Aorta (tissue), 5 donors: ENCODE results near the gene BRAP. TPM values are rescaled to one million over a fixed set of nuclear protein-coding genes. Genes with fewer than 3 reads are reported as not detected.

Source experiments
- ATAC-seq: fragments of 200-7000 bp; cut with Tn5 transposase; one replicate; pipeline ENCODE4 v1.9.1; 2022; ENCODE audit warnings: moderate library complexity; ENCODE audit not compliant: low FRiP score
- DNase-seq, 2 donors: peaks; one replicate each; pipeline ENCODE4 v3.0.0-alpha.2; 2020
- H3K27ac ChIP-seq, 2 donors: one replicate each; pipeline ENCODE4 v1.5.1; 2013; ENCODE audit warnings: low read length in 2 of 2, mild to moderate bottlenecking in 2 of 2, moderate library complexity in 2 of 2, control low read depth in 1 of 2, inconsistent platforms in 1 of 2, low read depth in 1 of 2
- H3K27me3 ChIP-seq, 2 donors: one replicate each; pipeline ENCODE4 v1.6.1; 2013; ENCODE audit warnings: control low read depth in 1 of 2, low read length in 1 of 2, mild to moderate bottlenecking in 1 of 2, moderate library complexity in 1 of 2; ENCODE audit not compliant: insufficient read depth in 2 of 2, control insufficient read depth in 1 of 2
- H3K36me3 ChIP-seq, 2 donors: one replicate each; pipeline ENCODE4 v1.6.1; 2013; ENCODE audit warnings: control low read depth in 1 of 2, low read length in 1 of 2, mild to moderate bottlenecking in 1 of 2; ENCODE audit not compliant: insufficient read depth in 2 of 2, control insufficient read depth in 1 of 2
- H3K4me1 ChIP-seq, 2 donors: one replicate each; pipeline ENCODE4 v1.6.1; 2013; ENCODE audit warnings: low read length in 2 of 2, control low read depth in 1 of 2, mild to moderate bottlenecking in 1 of 2, moderate library complexity in 1 of 2; ENCODE audit not compliant: insufficient read depth in 2 of 2, control insufficient read depth in 1 of 2
- H3K4me3 ChIP-seq, 2 donors: one replicate each; pipeline ENCODE4 v1.5.1; 2013; ENCODE audit warnings: low read length in 2 of 2, control low read depth in 1 of 2, mild to moderate bottlenecking in 1 of 2
- H3K9me3 ChIP-seq: one replicate; pipeline ENCODE4 v1.6.1; 2013; ENCODE audit warnings: mild to moderate bottlenecking, low read length; ENCODE audit not compliant: control insufficient read depth
- WGBS, 2 donors: extraction: QIAGEN DNeasy Blood & Tissue Kit; methylation state at CpG; one replicate each; pipeline ENCODE4 v1.1.7; 2013; 5-methylcytosine and 5-hydroxymethylcytosine counted together
- intact Hi-C, 2 donors: fragments of 100-400 bp; cut with DNase I; formaldehyde crosslinking; loops; one replicate each; pipeline versions ENCODE4 v1.14.2 to v1.15.0; 2022
- polyA plus RNA-seq, 2 donors: library from polyadenylated mRNA; stranded (reverse); fragments of 200-250 nt; gene quantifications; one replicate each; pipeline ENCODE4 v1.2.3, GENCODE V29; 2013
- total RNA-seq, 2 donors: library from RNA; stranded (reverse); fragmentation: NEBNext Ultra II Directional; extraction: Animal tissue kit (Norgen Biotek cat#: 25700); gene quantifications; one replicate each; pipeline ENCODE4 v1.2.1, GENCODE V29; 2021
- donor health status: healthy with polysubstance abuse.
- donor health status: Bipolar disorder and iron deficiency.
- donor health status: DM: no; HTN: no; CAD: no.
- donor health status: DM: no; HTN: no; CAD: no.
- donor health status: DM: yes; HTN: yes; CAD: no.

Gene BRAP
- total and polyA plus RNA-seq, 4 donors, result 4.9 to 18.0 (median 12.9) TPM

GRCh38 chr12:111715279-111715678 lies 29.5 kb upstream of the BRAP start:
- H3K4me3 ChIP-seq, result no peak overlapping the region
- H3K36me3 ChIP-seq, result peaks cover 0 to 4% of the 10 kb centered on the region in 2 donors
- DNase-seq (no peak), ATAC-seq (no peak)
- no peaks in the 10 kb centered on the region for H3K9me3 ChIP-seq
- H3K27me3 ChIP-seq, result no peaks in the 10 kb centered on the region
- WGBS, 2 donors, result 66 to 73% methylated on average over 4 of the region's 4 CpGs
- no peaks in the 10 kb centered on the region for H3K4me1 ChIP-seq
- no peak overlapping the region for H3K27ac ChIP-seq
- intact Hi-C loops, result no loop called here

GRCh38 chr12:111706145-111706544 lies 20.4 kb upstream of the BRAP start:
- Histone ChIP-seq H3K36me3 (peaks cover 5 to 10% of the 10 kb centered on the region in 2 donors), H3K27me3 (no peaks in the 10 kb centered on the region), H3K4me1 (no peaks in the 10 kb centered on the region), H3K9me3 (no peaks in the 10 kb centered on the region), H3K4me3 (no peak overlapping the region), H3K27ac (no peak overlapping the region)
- no peak for ATAC-seq
- intact Hi-C loops, result no loop called here
- WGBS, 2 donors, result 85 to 86% methylated on average over 6 of the region's 6 CpGs
- no peak for DNase-seq

DNA sequence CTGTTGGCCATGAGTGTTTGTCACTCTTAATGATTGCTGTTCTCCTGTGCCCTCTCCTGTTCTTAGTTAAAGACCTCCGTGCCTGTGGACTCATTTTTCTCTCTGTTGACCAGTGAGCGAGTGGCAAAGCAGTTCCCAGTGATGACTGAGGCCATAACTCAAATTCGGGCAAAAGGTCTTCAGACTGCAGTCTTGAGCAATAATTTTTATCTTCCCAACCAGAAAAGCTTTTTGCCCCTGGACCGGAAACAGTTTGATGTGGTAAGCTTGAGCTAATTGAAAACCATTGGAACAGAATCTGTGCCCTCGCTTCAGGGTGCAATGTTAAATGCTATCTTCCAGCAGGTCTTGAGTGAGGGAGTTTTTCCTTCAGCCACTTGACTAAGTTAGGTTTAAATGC lies 19.9 kb upstream of the BRAP start:
- DNase-seq (no peak), ATAC-seq (no peak)
- H3K36me3 ChIP-seq, result peaks cover 5 to 10% of the 10 kb centered on the region in 2 donors
- H3K9me3 ChIP-seq, result no peaks in the 10 kb centered on the region
- H3K4me3 ChIP-seq, result no peak overlapping the region
- 77 to 79% methylated on average over 5 of the region's 5 CpGs for WGBS, 2 donors
- no peaks in the 10 kb centered on the region for H3K4me1 ChIP-seq
- intact Hi-C loops, result no loop called here
- H3K27ac ChIP-seq, result no peak overlapping the region
- H3K27me3 ChIP-seq, result no peaks in the 10 kb centered on the region

- no peaks in the 10 kb centered on the region for H3K27me3 ChIP-seq
- no peaks in the 10 kb centered on the region for H3K4me1 ChIP-seq
- DNase-seq (no peak), ATAC-seq (no peak)
- H3K9me3 ChIP-seq, result no peaks in the 10 kb centered on the region
- WGBS, 2 donors, result 81 to 88% methylated on average over 2 of the region's 2 CpGs
- no peak overlapping the region for H3K27ac ChIP-seq
- H3K36me3 ChIP-seq, result no peaks in the 10 kb centered on the region
- intact Hi-C loops, result no loop called here
- H3K4me3 ChIP-seq, result no peak overlapping the region
Measured at GRCh38 chr12:111699962-111700361, 14.2 kb upstream of the BRAP start.

DNA sequence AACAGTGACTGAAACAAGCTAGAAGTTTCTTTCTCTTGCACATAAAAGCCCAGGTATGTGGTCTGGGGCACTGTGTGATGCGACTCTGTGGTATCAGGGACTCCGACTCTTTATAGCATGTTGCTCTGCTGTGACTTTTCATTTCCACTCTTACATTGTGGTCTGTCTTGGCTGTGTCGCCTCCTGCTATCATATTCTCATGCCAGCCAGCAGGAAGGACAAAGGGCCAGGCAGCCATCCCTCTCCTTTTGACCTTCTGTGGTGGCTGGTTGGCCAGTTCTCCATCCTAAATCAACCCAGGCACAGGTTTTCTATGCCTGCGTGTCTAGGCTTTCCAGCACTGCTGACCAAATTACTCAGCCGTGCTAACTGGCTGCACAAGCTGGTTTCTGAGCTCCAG lies 8.1 kb upstream of the BRAP start:
- no peak for ATAC-seq
- Histone ChIP-seq H3K27me3 (no peaks in the 10 kb centered on the region), H3K36me3 (no peaks in the 10 kb centered on the region), H3K4me3 (no peak overlapping the region), H3K4me1 (no peaks in the 10 kb centered on the region), H3K27ac (no peak overlapping the region), H3K9me3 (no peaks in the 10 kb centered on the region)
- DNase-seq, result no peak
- intact Hi-C loops, result no loop called here
- 92 to 94% methylated on average over 5 of the region's 5 CpGs for WGBS, 2 donors

DNA sequence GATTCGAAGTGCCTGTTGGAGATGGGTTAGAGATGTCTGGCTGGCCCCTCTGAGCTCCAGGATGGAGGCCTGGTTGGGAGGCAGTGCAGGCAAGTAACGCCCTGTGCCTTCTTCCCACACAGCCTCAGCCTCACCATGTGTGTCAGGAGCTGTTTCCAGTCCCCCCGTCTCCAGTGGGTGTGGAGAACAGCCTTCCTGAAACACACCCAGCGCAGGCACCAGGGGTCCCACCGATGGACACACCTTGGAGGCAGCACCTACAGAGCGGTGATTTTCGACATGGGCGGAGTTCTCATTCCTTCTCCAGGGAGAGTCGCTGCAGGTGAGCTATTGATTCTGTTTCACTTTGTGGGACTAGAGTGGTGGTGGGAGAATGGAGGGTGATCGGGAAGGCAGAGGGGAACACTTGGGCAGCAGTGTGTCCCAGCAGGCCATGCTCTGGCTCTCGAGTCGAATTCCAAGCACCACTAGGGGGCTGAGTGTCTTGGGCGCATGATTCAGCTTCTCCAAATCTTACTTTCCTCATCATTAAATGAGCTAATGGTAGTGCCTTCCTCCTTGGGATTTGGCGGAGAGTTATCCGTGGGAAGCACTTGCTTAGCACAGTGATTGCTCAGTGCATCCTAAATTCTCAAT lies 6.9 kb upstream of the BRAP start:
- no peak overlapping the region for H3K27ac ChIP-seq
- ATAC-seq (no peak), DNase-seq (no peak)
- no peaks in the 10 kb centered on the region for H3K4me1 ChIP-seq
- H3K27me3 ChIP-seq, result no peaks in the 10 kb centered on the region
- H3K36me3 ChIP-seq, result no peaks in the 10 kb centered on the region
- intact Hi-C loops, result no loop called here
- no peak overlapping the region for H3K4me3 ChIP-seq
- 86 to 88% methylated on average over 15 of the region's 15 CpGs for WGBS, 2 donors
- no peaks in the 10 kb centered on the region for H3K9me3 ChIP-seq

DNA sequence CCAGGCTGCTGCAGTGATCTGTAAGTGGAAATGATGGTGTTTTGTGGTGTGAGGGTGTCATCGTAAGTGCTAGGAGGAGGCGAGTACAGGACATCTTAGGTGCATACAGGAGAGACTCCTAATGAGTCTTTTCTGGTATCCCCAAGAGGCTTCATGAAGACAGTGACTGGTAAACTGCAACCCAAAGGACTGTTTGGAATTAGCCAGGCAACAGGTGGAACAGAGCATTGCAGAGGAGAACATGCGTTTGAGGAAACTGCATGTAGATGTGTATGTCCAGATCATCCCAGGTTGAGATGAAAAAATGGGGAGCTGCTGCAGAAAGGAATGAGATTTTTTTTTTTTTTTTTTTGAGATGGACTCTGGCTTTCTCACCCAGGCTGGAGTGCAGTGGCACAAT lies 5.5 kb upstream of the BRAP start:
- no peak for ATAC-seq
- H3K4me3 ChIP-seq, result no peak overlapping the region
- intact Hi-C loops, result no loop called here
- H3K36me3 ChIP-seq, result no peaks in the 10 kb centered on the region
- 94 to 95% methylated on average over 3 of the region's 3 CpGs for WGBS, 2 donors
- H3K27ac ChIP-seq, result no peak overlapping the region
- DNase-seq, result no peak
- no peaks in the 10 kb centered on the region for H3K4me1 ChIP-seq
- no peaks in the 10 kb centered on the region for H3K9me3 ChIP-seq
- no peaks in the 10 kb centered on the region for H3K27me3 ChIP-seq

- Histone ChIP-seq H3K4me3 (no peak overlapping the region), H3K27ac (no peak overlapping the region), H3K36me3 (no peaks in the 10 kb centered on the region), H3K27me3 (no peaks in the 10 kb centered on the region), H3K9me3 (no peaks in the 10 kb centered on the region), H3K4me1 (peaks cover 0 to 3% of the 10 kb centered on the region in 2 donors)
- no peak for DNase-seq
- ATAC-seq, result no peak
- 88 to 89% methylated on average over 10 of the region's 10 CpGs for WGBS, 2 donors
- intact Hi-C loops, result loop anchor here (5.0 to 10.0 kb wide), 2 partner anchors 283 to 439 kb away; partner anchors contain the start of genes SH2B3 (in 1 of the 2) and TRAFD1 (in 1 of the 2)
Measured at GRCh38 chr12:111687952-111688351, 2.2 kb upstream of the BRAP start.

DNA sequence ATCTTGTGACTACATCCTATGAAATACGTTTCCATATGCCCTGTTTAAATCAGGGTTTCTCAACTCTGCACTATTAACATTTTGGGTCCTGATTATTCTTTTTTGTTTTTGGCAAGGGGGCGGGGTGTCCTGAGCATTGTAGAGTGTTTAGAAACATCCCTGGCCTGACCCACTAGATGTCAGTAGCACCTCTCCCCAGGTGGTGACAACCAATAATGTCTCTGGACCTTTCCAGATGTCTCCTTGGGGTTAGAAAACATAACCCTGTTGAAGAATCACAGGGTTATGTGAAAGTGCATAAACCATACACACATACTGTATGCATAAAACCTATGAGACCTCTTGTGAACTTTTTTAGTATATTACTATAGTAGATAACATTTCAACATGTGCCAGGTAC lies 1.5 kb upstream of the BRAP start:
- intact Hi-C loops, result loop anchor here (5.0 to 10.0 kb wide), 2 partner anchors 282 to 440 kb away; partner anchors contain the start of genes SH2B3 (in 1 of the 2) and TRAFD1 (in 1 of the 2)

More for the DNA sequence above, 1.5 kb upstream of the BRAP start:
- no peak for ATAC-seq
- no peak for DNase-seq
- no peak overlapping the region for H3K27ac ChIP-seq
- no peak overlapping the region for H3K4me3 ChIP-seq
- 53 to 56% methylated on average over 2 of the region's 2 CpGs for WGBS, 2 donors
- H3K9me3 ChIP-seq, result no peaks in the 10 kb centered on the region
- H3K36me3 ChIP-seq, result no peaks in the 10 kb centered on the region
- H3K4me1 ChIP-seq, result peaks cover 0 to 3% of the 10 kb centered on the region in 2 donors
- no peaks in the 10 kb centered on the region for H3K27me3 ChIP-seq
